HFF-Myc (cell line): ENCODE results near the gene SAMD14.

Experiments used
- DNase-seq: peaks from one replicate; pipeline ENCODE4 v3.0.0-alpha.2; 2011; ENCODE audit warnings: low read depth; ENCODE audit errors: extremely low read depth
- H3K4me3 ChIP-seq: replicated peaks from 2 replicates; pipeline ENCODE4 v1.5.1; 2011; ENCODE audit warnings: low read depth, mild to moderate bottlenecking, control low read depth, low read length
- TF ChIP-seq, protein P1 (sequence below): IDR thresholded peaks from 2 replicates; pipeline ENCODE4 v1.5.1; 2012; ENCODE audit warnings: mild to moderate bottlenecking, low read depth, low read length, control low read depth; ENCODE audit errors: missing control alignments

The SAMD14 gene

DNA sequence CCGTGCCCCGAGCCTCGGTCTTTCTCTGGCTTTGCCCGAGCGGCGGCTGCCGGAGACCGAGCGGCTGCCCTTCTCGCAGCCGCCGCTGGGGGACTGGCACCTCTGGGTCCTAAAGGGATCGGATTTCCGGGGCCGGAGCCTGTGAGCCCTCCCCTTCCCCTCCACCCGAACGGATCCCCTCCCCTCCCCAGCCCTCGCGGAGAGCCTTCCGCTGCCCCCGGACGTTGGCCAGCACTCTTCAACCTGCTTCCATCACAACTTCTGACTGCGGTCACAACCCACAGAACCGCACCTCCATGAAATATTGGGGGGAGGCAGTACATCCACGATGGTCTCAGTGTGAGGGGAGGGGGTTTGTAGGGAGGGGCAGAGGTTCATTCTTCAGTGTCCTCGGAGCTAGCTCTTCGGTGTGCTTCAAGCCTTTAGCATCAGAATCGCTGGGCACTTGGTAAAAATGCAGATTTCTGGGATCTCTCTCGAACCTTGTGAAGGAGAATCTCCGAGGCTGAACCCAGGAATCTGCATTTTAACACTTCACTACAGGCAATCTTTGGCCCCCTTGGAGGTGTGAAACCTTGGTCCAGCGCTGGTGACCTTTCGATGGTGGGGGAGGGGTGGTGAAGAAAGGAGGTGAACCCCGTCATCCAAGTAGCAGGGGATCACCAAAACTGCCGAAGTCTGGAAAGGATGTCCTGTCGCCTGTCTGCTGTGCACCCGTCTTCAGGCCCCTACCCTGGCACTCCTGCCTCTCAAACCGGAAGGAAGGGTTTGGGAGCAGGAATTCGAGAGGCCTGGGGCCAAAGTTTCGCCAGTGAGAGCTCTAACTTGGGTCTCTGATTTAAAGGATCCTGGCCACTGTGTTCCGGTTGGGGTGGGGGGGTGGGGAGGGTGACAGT is 21.3 kb upstream of the SAMD14 start:
- peak; percentile 80 for DNase-seq
- H3K4me3 ChIP-seq = peak overlapping the region; percentile 87
- TF ChIP-seq, protein P1, sequence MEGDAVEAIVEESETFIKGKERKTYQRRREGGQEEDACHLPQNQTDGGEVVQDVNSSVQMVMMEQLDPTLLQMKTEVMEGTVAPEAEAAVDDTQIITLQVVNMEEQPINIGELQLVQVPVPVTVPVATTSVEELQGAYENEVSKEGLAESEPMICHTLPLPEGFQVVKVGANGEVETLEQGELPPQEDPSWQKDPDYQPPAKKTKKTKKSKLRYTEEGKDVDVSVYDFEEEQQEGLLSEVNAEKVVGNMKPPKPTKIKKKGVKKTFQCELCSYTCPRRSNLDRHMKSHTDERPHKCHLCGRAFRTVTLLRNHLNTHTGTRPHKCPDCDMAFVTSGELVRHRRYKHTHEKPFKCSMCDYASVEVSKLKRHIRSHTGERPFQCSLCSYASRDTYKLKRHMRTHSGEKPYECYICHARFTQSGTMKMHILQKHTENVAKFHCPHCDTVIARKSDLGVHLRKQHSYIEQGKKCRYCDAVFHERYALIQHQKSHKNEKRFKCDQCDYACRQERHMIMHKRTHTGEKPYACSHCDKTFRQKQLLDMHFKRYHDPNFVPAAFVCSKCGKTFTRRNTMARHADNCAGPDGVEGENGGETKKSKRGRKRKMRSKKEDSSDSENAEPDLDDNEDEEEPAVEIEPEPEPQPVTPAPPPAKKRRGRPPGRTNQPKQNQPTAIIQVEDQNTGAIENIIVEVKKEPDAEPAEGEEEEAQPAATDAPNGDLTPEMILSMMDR = peak; percentile 42

DNA sequence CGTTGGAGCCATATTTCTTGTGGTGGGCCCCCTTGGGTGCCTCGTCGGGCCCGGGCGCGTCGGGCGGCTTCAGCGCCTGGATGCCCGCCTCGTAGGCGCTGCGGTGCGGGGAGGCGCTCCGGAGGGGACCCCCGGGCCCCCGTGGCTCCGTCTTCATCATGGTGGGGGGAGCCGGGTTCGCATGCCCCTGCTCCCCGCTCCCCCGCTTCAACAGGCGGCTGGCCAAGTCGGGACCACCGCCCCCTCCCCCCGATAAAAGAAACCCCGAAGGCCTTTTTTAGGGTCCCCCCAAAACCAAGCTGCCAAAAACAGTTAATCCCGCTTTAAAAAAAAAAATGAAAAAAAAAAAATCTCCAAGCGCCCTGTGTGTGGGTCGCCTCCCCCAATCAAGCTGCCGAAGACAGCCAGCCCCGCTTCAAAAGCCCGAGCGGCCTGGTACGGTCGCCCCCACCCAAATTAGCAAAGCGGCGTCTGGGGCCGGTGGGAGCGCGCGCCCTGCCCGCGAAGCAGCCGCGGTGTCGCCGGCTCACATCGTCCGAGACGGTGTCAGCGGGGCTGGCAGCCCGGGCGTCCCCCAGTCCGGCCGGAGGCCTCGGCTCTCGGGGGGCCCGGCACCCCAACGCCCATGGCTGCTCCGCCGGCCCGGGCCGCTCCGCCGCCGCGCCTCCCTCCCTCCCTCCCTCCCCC is 20.5 kb upstream of the SAMD14 start, which contains the start of gene PPP1R9B:
TSS of gene PPP1R9B (minus strand) at position 324 of the 687 bp plus-strand sequence. CDS start at position 160, 164 bp downstream.
- TF ChIP-seq, protein P1 = no peak
- peak within 1 kb of the TSS; percentile 87 for H3K4me3 ChIP-seq
- DNase-seq = no peak

DNA sequence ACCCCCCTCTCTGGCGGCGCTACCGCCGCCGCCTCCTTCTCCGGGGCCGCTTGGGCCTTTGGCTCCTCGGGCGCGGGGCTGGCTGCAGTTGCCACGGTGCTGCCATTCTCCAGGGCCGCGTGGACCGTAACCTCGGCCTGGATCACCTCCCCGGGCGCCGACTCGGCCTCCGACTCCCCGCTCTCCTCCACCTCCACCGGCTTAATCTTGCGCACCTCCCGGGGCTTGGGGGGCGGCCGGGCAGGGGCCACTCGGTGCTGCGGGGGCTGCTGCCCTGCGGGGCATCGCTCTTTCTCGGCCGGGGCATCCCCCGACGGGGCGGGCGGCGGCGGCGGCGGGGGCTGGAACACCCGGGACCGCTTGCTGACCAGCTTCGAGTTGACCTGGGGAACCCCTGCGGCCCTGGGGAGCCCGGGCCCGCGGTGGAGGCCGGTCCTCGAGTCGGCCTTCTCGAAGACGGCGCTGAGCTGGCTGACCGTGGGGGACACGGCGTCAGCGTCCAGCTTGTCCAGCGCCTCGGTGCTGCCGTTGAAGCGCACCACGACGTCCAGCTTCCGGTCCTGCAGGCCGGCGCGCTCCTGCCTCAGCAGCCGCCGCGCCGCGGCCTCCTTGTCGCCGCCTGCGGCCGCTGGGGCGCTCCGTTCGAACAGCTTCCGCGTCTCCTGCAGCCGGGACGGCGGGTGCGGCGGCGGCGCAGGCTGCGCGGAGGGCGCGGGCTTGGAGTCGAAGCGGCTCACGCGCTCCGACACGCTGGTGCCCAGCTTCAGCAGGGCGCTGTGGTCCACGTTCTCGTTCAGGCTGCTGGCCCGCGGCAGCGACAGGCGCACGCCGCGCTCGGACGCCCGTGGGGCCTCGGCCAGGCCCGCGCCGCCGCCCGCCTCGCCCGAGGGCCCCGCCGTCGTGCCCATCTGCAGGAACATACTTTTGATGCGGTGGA is 19.7 kb upstream of the SAMD14 start:
- TF ChIP-seq, protein P1 = no peak

DNA sequence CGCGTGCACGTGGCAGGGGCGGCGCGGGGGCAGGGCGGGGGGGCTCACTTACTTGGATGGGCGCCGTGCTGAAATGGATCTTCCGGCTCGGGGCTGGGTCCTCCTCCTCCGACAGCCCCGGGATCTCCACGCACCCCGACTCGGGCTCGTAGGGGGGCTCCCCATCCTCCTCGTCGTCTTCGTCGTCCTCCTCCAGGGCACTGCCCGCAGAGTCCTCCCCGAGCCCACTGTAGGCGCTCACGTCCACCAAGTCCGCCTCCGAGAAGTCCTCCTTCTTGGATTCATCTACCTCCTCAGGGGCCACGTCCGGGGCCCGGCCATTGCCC is 19.1 kb upstream of the SAMD14 start:
- TF ChIP-seq, protein P1 = no peak
- peak overlapping the region; percentile 87 for H3K4me3 ChIP-seq
- no peak for DNase-seq

More for the DNA sequence above, 19.7 kb upstream of the SAMD14 start:
- peak overlapping the region; percentile 87 for H3K4me3 ChIP-seq
- DNase-seq = no peak

DNA sequence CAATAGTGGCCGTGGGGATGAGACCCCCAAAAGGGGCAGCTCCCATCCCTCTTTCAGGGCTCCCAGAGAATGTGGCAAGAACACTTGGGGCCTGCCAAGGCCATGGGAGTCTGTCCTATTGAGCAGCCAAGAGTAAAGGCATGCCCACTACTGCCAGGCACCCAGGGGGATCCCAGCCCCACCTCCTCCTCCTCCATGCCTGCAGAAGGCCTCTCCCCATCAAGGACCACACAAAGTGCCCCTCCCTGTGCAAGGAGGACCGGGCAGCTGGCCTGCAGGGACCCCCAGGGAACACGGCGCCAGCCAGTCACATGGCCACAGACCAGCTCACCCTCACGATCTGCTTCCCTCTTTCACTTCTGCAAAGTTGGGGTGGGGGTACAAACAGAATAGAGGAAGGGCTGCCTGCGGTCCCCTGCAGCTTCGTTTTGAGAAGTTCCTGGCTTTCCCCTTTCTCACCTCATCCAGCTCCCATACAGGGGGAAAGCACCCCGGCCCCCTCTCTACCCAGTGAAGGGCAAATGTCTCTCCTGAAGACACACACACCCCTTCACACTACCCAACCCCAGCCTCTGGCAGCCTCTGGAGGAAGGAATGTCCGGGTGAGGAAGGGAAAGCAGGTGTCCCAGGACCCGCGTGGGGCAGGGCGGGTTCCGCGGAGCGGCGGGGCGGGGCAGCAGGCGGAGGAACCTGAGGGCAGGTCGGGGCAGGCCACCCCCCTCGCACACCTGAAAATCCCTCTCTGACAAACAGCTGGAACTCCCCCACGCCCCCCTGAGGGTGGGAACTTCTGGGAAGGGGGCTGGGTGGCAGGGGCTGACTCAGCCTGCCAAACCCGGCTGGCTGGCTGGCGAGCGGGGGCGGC is 18.5 kb upstream of the SAMD14 start:
- TF ChIP-seq, protein P1 = no peak
- peak overlapping the region; percentile 87 for H3K4me3 ChIP-seq
- no peak for DNase-seq
